ENCODE measurements around the gene GDI1. TPM values are rescaled to one million over a fixed set of nuclear protein-coding genes. Genes with fewer than 3 reads are reported as not detected.

Gene GDI1
- total and polyA plus RNA-seq, 2 of the 4 experiments (the other 2 are of a cell fraction): 113 to 291 TPM

GRCh38 chrX:154440623-154441357 lies 3.8 kb downstream of the GDI1 start:
- Histone ChIP-seq H3K9me1 (ENCODE audit: insufficient read depth, low read length) (no peaks in the 10 kb centered on the region), H2AK5ac (ENCODE audit: low read depth, low read length) (no peak overlapping the region), H2AFZ (replicated peaks; ENCODE audit: low read length, poor library complexity) (no peak overlapping the region), H3K4ac (ENCODE audit: low read depth, low read length) (no peak overlapping the region), H2BK5ac (ENCODE audit: low read depth, low read length, poor library complexity, severe bottlenecking) (no peak overlapping the region), H3K27ac (ENCODE audit: insufficient read depth, low read length) (no peak overlapping the region), H3K4me2 (ENCODE audit: low read depth, low read length) (no peak overlapping the region), H4K91ac (ENCODE audit: insufficient read depth, low read depth, low read length) (no peak overlapping the region), H4K5ac (ENCODE audit: low read depth, low read length) (no peak overlapping the region), H3K4me1 (ENCODE audit: control insufficient read depth, insufficient read depth, low read length) (peaks cover 10% of the 10 kb centered on the region), H3K27me3 (ENCODE audit: control insufficient read depth, insufficient read depth, low read length) (no peaks in the 10 kb centered on the region), H3K56ac (ENCODE audit: extremely low read depth, insufficient read depth, low read length) (no peak overlapping the region), H3K79me1 (ENCODE audit: low read depth in 1 of 2, low read length in 2 of 2) (peaks cover 0 to 24% of the 10 kb centered on the region in 2 experiments; a peak in 1 of 4 replicates), H3K14ac (replicated peaks; ENCODE audit: low read depth, low read length) (no peak overlapping the region), H2BK20ac (ENCODE audit: low read depth, low read length) (no peak overlapping the region), H4K8ac (ENCODE audit: low read depth in 2 of 2, low read length in 2 of 2) (no peak overlapping the region), H3K4me3 (ENCODE audit: insufficient read depth, low read depth, low read length) (no peak overlapping the region), H3K9me3 (ENCODE audit: control insufficient read depth, insufficient read depth, low read length) (no peaks in the 10 kb centered on the region; the same call in 1 of the 2 replicates), H3K18ac (ENCODE audit: low read depth, low read length) (no peak overlapping the region), H3K23ac (ENCODE audit: low read depth, low read length) (no peak overlapping the region), H2AK9ac (replicated peaks; ENCODE audit: low read depth, low read length, poor library complexity) (no peak overlapping the region), H3K9ac (ENCODE audit: low read depth, low read length) (no peak overlapping the region), H3K36me3 (ENCODE audit: control insufficient read depth, insufficient read depth, low read length) (peaks cover 34% of the 10 kb centered on the region), H2BK120ac (ENCODE audit: low read depth, low read length) (no peak overlapping the region), H2BK15ac (ENCODE audit: low read depth, low read length) (no peak overlapping the region), H4K20me1 (ENCODE audit: insufficient read depth, low read length) (peaks cover 14% of the 10 kb centered on the region)
- intact Hi-C loops (cut with micrococcal nuclease): no loop called here
- no peak for TF ChIP-seq RCOR1 (IDR thresholded peaks at IDR 0.05; ENCODE audit: insufficient replicate concordance, low read length)
- no peak for TF ChIP-seq MXI1 (IDR thresholded peaks at IDR 0.05; ENCODE audit: borderline replicate concordance, low read depth, low read length)
- no peak for TF ChIP-seq POLR2A (IDR thresholded peaks at IDR 0.05; ENCODE audit: low read depth, low read length)
- TF ChIP-seq CHD1 (IDR thresholded peaks at IDR 0.05; ENCODE audit: low read depth, low read length): no peak
- no peak for TF ChIP-seq BHLHE40 (IDR thresholded peaks at IDR 0.05; ENCODE audit: low read depth, low read length)
- TF ChIP-seq RAD21 (IDR thresholded peaks at IDR 0.05; ENCODE audit: low read length): no peak
- TF ChIP-seq, protein P1, sequence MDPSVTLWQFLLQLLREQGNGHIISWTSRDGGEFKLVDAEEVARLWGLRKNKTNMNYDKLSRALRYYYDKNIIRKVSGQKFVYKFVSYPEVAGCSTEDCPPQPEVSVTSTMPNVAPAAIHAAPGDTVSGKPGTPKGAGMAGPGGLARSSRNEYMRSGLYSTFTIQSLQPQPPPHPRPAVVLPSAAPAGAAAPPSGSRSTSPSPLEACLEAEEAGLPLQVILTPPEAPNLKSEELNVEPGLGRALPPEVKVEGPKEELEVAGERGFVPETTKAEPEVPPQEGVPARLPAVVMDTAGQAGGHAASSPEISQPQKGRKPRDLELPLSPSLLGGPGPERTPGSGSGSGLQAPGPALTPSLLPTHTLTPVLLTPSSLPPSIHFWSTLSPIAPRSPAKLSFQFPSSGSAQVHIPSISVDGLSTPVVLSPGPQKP (IDR thresholded peaks at IDR 0.05; ENCODE audit: borderline replicate concordance, low read depth, low read length): no peak
- TF ChIP-seq, protein P2, sequence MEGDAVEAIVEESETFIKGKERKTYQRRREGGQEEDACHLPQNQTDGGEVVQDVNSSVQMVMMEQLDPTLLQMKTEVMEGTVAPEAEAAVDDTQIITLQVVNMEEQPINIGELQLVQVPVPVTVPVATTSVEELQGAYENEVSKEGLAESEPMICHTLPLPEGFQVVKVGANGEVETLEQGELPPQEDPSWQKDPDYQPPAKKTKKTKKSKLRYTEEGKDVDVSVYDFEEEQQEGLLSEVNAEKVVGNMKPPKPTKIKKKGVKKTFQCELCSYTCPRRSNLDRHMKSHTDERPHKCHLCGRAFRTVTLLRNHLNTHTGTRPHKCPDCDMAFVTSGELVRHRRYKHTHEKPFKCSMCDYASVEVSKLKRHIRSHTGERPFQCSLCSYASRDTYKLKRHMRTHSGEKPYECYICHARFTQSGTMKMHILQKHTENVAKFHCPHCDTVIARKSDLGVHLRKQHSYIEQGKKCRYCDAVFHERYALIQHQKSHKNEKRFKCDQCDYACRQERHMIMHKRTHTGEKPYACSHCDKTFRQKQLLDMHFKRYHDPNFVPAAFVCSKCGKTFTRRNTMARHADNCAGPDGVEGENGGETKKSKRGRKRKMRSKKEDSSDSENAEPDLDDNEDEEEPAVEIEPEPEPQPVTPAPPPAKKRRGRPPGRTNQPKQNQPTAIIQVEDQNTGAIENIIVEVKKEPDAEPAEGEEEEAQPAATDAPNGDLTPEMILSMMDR (conservative IDR thresholded peaks at IDR 0.05; ENCODE audit: low read depth, low read length): no peak
- TF ChIP-seq USF2 (IDR thresholded peaks at IDR 0.05; ENCODE audit: low read depth, low read length): no peak
- TF ChIP-seq MAZ (IDR thresholded peaks at IDR 0.05; ENCODE audit: borderline replicate concordance, low read depth, low read length): no peak
- no peak for TF ChIP-seq NFE2L2 (IDR thresholded peaks at IDR 0.05; ENCODE audit: low read depth, low read length)
- TF ChIP-seq CEBPB (IDR thresholded peaks at IDR 0.05; ENCODE audit: low read depth, low read length): no peak
- no peak for TF ChIP-seq FOS (IDR thresholded peaks at IDR 0.05; ENCODE audit: low read depth, low read length)
- TF ChIP-seq RFX5 (IDR thresholded peaks at IDR 0.05; ENCODE audit: low read depth, low read length): no peak
- TF ChIP-seq MAFK (IDR thresholded peaks at IDR 0.05; ENCODE audit: low read depth, low read length): no peak
- no peak for TF ChIP-seq SMC3 (IDR thresholded peaks at IDR 0.05; ENCODE audit: low read depth, low read length)
- DNase-seq: no peak
- ATAC-seq (ENCODE audit: low read depth): no peak
- BruUV-seq (replicated peaks): no TSS peak
- CTCF ChIA-PET: no interaction called here
- in situ Hi-C loops (cut with MboI; ENCODE audit: low sequenced_read_pairs): no loop called here
- POLR2A ChIA-PET (ENCODE audit: unreplicated experiment): no interaction called here
- dilution Hi-C loops (cut with HindIII; ENCODE audit: low sequenced_read_pairs, unreplicated experiment): no loop called here
- WGBS, 2 experiments (ENCODE audit: extremely low coverage in 2 of 2, insufficient read length in 1 of 2): 70% methylated on average over 4 of the region's 17 CpGs; no CpG with 5 or more reads in 1 of the 2 experiments
